RPMI7951 (cell line): ENCODE measurements around the gene SHQ1. TPM values are rescaled to one million over a fixed set of nuclear protein-coding genes. Genes with fewer than 3 reads are reported as not detected.

Experiments used
- DNase-seq: peaks from one replicate; pipeline ENCODE4 v3.0.0-alpha.2; 2012; ENCODE audit warnings: low read depth
- total RNA-seq: library from RNA; depleted of rRNA; stranded (reverse); fragments of >200 nt; shearing (Covaris generic); gene quantifications from 2 replicates; pipeline ENCODE4 v1.2.3, GENCODE V29; 2014; rRNA removed

Gene SHQ1
- 25.5 and 29.4 TPM in 2 replicates for total RNA-seq

DNA sequence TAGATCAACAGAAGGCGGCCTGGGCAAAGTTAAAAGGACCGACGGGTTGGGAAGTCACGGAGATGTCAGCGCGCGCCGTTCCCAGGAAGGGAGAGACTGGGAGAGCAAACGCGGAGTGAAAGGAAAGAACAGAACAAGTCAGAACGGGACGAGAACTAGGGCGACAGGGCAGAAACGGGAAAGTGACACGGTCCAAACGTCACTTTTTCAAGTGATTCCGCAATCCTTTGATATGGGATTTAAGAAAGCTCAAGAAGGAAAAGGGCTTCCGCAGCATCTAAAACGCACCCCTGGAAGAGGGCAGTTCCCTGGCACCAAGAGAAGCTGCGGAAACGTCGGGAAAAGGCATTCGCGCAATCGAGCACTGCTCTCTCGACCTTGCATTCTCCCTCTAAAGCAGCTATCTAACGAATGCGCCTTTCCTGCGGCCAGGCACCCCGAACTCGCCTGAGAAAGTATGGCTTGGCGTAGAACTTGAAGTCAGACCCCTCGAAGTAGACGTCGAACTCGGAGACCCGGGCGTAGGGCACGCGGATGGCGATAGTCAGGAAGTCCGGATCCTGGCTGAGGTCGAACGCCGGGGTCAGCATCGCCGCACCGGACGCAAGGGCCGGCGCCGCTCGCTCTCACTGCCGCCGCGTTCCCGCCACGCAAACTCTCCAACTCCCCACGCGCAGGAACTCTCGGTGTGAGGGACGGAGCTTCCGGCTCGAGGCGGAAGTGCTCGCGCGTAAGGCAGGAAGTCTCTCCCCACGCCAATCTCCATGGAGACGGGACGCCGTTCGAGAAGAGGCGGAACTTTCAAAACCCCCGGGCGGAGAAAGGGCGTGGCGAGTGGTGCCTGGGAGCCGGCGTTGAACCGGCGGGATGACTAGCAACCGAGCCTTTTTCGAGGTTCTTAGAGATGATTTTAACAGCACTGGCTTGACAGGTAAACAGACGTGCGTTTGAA is at the start of gene SHQ1:
SHQ1 (minus strand) TSS at position 695 of the 952 bp plus-strand sequence; CDS start at position 590, 105 bp downstream.
- peak; percentile 96 for DNase-seq

DNA sequence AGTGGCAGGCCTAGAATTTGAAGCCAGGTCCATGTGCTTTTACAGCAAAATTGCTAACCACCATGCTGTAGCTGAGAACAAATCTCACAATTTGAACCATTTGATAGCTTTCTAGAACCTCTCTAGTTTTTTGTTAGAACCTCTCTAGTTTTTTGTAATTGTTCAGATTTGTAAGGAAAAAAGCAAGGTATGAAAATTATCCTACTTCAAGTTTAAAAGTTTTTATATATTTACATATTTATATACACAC is 49.4 kb upstream of the SHQ1 start:
- DNase-seq: no peak

DNA sequence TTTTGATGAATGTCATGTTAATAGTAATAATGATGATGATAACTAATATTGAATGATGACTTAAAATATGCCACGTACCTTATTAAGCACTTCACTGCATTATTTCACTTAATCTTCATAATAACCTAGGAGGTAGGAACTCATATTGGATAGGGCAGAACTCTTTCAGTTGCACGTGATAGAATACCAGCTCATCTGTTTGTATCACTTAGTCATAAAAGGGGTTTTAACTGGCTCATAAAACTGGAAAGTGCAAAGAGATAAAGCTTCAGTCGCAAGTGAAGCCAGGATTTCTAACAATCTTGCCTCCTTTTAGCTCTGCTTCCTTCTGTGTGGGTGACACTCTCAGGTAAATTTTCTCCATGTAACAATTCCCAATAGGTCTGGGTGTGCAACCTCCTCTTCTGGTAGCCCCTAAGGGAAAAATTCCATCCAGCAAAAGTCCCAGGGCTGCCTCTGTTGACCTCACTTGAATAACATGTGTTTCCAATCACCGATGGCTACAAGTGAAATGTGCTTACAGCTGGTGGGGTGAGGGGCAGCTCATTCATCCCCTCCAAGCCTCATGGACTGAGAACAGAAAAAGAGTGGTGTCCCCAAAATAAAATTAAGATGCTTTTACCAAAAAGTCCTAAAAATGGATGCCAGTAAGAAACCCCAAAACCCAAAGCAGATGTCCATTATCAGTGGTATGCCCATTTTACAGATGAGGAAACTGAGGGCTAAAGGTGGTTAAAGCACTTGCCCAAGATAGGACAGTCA is 48.9 kb upstream of the SHQ1 start:
- DNase-seq: peak; percentile 82

DNA sequence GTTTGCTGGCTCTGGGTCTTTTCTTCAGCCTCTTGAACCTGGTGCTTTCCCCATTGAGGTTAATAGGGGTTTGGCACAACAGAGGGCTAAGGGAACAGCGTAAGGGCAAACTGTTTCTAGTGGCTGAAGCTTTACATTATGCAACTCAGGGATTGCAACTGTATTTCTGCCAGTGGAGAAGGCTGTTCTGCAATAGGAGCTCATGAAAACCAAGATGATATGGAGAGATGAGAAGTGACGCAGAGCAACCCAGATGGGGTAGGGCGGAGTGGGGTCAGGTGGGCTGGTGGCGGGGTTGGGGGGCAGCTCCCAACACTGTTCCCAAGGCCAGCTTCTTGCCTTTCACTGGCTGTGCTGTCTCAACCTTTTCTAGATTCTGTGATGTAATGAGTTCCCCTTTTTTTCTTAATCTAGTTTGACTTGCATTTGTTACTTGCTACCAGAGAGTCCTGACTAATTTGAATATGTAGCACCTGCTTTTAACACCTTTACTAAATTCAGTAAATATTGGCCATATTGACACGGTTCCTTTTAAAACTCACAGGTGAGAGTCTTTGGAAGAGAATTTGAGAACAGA is 46.8 kb upstream of the SHQ1 start:
- DNase-seq: no peak

DNA sequence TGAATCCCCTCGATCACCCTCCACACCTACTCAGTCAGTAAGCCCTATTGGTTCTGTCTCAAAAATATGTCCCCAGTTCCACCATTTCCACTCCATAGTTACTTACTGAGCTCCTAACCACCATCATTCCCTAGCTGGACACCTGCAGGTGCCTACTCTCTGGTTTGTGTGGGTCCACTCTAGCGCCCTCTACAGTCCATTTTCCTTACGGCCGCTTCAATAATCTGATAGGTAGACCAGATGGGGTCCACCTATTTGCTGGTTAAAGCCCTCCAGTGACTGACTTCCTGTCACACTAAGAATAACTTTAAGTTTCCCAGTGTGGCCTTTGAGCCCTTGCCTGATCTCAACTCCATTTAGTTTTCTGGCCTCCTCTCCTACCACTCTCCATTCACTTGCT is 44.6 kb upstream of the SHQ1 start:
- peak; percentile 38 for DNase-seq

DNA sequence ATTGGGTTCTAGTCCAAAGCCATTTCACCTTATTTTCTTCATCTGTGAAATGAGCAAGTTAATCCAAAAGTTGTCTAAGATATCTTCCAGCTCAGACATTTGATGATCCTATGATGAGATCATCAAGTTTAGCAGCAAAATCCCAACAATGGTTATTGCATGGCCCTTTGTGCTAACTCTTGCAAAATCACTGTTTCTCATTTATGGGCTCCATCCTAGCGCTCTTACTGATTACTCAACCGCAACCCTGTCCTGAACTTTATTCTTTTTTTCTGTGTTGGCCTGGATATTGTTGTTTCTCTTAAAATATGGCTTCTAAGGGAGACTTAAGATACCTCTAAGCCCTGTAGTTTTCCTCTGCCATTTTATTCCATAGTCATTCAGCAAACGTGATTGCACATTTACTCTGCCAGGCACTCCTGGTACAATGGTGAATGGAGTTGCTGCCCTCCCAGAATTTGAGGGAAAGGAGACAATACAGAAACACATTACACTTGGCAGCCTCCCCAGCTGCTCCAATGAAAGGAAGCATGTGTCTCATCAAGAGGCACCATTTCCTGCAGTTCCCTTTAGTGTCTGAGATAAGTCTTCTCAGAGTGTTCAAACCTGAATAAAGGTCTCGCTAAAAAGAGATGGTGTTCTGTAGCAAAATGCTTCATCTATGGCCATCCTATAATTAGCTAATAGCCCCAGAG is 44.0 kb upstream of the SHQ1 start:
- DNase-seq: peak; percentile 86

DNA sequence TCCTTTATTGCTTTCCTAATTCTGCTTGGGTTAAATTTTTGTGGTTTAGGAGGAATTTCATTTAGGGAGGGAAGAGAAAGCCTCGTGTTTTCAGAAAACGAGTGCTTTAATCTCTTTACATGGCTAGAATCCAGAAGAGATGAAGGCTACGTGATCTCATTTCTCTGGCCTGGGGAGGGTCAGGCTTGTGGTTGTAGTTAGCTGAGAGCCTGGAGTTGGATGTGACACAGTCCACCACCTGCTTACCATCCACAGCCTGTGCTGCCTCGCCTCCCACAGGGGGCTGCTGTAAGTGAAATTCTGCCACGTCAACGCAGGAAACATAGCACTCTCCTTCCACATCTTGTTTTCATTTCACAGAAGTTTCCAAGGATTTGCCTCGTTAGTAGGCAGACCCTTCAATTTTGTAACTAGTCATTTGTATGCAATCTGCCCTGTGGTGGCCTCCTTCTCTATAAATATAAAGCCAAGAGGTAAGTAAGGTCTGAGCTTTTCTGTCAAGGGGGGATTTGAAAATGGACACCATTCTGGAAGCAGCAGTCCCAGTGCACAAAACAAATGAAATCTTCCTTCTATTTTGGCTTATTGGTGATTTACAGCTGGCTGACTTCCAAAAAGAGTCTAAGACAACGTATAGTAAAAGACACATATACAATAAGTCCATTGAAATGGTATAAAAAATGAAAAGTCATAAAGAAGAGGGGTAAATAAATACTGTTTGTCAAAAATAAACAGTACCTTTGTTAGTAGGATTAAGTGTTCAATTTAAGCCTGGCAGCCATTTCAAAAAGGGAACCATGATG is 43.0 kb upstream of the SHQ1 start:
- DNase-seq: peak; percentile 100

DNA sequence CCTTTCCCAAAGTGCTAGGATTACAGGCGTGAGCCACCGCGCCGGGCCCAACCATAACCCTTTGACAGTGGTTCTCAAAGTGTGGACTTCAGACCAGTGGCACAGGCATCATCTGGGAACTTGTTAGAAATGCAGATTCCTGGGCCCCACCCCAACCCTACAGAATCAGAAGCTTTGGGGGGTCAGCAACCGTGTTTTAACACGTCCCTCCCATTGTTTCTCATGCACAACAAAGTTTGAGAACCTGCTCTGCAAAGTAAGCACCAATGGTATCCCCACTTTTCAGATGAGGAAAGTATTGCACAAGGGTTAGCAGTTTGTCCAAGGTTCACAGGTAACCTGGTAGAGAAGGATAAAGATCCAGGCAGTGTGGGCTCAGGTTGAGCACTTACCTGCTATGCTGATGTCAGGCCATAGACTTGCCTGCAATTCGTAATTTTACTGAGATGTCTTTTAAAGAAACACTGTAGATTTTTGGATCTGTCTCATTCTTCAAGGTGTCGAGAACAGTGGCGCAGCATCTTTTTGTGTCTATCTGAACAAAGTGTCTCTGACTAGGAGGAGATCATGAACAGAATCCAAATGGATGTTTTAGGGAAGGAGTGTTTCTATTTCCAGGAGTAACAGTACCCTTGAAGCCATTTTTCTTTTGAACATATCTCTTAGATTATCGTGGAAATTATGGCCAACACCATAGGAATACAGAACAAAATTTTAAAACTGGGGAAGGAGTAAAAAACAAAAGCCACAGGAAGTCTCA is 42.1 kb upstream of the SHQ1 start:
- DNase-seq: no peak

DNA sequence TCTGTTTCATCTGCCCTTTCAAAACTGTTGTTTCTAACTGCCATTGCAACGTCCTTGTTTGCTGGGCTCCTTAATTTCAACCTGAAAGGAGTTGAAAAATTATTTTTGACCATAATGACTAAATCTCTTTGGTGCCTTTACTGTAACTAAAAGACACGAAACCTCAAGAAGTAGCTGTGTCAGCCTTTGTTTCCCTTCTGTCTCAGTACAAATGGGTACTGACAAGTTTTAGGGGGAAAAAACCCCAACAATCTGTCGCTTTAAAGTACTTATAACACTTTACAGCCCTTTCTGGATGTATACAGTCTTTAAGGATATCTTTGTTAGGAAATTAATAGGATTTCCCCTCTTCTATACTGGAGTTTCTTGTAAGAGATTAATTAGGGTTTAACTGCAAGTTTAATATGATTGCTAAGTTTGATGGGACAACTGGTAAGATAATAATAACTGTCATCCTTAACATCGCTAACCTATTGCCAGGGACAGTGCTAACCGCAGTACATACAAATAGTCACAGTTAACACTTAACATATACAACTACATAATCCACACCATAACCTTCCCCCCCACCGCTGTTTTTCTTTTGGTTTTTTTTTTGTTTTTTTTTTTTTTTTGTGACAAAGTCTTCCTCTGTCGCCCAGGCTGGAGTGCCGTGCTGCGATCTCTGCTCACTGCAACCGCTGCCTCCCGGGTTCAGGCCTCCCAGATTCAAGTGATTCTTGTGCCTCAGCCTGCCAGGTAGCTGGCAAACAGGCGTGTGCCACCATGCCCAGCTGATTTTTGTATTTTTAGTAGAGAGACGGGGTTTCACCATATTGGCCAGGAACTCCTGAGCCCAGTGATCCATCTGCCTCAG is 41.3 kb upstream of the SHQ1 start:
- DNase-seq: no peak

DNA sequence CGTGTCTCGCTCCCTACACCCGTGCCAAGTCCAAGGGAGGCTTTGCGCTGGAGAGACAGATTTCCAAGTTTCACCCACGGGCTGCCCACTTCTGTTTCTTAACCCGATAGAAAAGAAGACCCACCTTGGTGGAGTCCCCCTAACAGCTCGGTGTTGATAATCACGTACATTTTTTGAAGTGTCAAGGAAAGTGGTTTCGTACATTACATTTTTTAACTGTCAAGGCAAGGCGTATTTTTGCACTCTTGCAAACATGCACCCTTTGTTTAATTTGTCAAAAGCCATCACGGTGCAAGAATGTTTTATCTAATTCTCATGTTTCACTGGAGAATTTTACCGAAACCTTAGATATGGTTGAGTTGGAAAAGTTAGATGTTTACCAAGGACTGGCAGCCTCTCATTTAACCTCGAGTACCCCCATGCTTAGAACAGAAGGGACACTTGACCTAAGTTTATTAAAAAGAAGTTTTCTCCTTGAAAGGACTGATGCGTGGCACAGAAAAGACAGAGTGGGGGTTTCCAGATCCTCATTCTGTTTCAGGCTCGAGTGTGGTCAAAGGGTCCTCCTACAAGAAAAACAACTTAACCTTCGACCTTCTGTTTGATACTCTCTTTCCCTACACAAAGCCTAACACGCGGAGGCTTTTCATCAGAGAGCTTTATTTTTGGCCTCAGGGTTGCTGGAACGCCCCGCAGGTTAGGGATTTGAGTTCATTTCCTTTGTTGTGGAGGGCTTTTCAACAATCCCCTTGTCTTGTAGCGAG is 40.5 kb upstream of the SHQ1 start:
- peak; percentile 36 for DNase-seq

DNA sequence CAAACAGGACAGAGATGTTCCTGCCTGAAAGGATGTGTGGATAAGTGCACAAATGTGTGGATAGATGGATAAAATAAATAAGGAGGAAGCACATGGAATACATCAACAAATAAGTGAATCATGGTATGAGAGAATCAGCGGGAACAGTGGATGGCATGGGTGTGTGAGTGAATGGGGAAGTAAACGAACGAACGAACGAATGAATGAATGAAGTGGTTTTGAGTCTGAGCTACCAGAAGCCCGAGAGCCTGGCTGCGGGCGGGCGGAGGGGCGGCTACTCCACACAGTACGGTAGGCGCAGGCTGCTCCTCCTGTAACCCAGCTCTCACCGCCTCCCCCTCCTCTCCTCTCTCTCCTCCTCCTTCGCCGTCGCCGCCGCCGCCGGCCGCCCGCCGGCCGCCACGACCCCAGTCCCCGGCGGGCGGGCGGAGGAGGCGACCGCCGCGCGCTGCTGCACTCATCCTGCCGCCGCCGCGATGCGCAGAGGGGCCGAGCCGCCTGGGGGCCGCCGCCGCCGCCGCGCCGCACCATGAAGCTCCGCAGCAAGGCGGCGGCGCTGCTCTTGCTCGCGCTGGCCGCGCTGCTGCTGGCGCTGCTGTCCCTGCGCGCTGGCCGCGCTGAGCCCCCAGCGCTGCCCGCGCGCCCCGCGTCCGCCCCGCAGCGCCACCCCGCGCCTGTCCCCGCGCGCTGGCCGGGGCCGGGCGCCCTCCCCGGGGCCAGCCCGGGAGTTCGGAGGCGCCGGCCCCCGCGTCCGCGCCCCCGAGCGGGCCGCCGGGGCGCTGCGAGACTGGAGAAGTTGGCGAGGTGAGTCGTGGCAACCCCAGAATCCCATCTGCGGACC is 39.7 kb upstream of the SHQ1 start, which contains the start of gene GXYLT2:
GXYLT2 (plus strand) TSS at position 342 of the 841 bp plus-strand sequence; CDS start at position 530, 188 bp downstream.
- peak; percentile 81 for DNase-seq

DNA sequence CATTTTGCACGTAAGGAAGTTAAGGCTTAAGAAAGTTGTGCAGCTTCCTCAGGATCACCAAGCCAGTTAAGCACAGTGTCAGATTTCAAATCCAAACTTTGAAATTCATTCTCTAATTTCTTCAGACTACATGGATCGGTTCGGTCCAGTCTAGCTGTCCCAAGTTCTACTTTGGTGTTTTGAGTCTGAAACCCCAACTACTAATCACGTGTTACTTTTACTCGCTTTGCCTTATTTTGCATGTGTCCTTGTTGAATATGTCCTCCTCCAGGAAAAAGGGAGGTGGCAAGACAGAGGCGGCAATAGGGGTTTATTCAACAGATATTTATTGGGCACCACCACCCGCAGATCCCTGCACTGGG is 39.1 kb upstream of the SHQ1 start:
- DNase-seq: peak; percentile 28

DNA sequence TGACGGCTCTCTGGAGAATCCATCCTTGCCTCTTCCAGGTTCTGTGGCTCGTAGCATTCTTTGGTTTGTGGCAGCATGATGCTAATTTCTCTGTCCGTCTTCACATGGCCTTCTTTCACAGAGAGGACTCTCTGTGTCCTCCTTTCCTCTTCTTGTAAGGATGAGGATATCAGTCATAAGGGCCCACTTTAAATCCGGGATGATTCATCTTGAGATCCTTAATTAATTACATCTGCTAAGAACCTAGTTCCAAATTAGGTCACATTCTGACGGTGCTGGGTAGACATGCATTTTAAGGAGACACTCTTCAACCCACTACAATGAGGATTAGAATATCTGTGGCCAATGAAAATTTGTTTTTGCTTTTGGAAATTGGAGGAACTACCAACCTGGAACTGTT is 23.9 kb upstream of the SHQ1 start:
- peak; percentile 92 for DNase-seq

DNA sequence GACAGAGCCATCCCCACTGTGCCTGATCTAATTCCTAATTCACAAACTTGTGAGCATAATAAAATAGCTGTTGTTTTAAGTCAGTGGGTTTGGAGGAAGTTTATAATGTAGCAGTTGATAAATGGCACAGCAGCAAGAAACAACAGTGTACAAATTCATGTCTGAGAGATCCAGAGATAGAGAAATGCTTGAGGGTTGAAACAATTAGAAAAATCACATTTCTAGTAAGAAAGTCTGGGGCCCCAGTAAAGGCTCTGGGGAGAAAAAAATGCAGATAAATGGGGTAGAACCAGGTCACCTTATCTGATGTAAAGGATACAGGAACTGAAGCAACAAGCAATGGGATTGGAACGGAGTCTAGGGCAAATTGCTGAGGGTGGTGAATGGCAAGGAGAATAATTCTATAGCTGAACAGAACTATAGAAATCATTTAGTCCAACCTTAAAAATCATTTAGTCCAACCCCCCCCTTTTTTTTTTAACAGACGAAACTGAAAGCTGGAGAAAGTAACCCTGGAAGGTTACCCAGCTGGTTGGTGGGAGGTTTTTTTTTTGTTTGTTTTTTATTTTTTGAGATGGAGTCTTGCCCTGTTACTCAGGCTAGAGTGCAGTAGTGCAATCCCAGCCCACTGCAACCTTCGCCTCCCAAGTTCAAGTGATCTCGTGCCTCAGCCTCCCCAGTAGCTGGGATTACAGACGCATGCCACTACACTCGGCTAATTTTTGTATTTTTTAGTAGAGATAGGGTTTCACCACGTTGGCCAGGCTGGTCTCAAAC is 14.3 kb upstream of the SHQ1 start:
- DNase-seq: no peak

DNA sequence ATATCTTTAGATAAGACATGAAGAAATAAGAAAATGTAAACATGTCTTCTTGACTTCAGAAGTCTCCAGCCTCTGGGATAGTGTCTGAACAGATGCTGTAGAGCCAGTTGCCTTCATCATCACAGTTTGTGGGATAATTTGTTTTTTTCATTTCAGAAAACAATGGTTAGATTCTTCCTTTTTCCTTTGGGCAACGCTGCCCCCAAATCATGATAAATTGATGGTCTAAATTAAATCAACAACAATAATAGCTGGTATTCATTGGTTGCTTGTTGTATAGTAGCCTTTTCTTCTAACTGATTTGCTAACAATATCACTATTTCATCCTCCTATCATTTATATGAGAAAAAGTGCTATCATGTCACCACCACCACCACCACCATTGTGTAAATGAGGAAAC is 12.6 kb upstream of the SHQ1 start:
- no peak for DNase-seq

DNA sequence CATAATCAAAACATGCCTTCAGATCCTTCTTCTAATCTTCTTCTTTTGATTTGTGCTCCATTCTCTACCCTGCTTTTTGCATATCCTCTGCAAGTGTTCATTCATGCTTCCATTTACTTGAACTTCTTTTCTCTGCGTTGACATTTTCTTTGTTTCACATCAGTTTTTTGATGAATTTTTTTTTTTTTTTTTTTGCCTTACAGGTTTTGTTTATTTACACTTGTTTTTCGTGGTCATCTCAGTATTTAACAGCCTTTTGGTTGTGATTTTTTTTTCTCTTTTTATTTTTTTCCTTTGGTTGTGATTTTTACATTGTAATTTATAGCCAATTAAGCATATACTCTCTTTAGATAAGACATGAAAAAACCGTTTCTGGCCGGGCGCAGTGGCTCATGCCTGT is 11.8 kb upstream of the SHQ1 start:
- no peak for DNase-seq

DNA sequence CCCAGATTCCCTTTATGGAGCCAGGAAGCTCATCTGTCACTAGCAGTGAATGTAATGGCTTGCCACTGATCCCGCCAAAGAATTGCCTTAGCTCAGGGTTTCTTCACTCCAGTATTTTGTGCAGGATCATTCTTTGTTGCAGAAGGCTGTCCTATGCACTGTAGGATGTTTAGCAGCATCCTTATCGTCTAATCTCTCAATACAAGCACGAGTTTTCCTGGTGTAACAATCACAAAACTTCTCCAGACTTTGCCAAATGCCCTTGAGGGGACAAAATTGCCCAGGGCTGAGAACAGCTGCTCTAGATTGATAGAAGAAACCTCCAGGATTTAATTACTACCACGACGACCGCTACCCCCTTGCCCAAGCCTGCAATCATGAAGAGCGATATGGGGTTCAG is 6.8 kb upstream of the SHQ1 start:
- DNase-seq: peak; percentile 54
